C4-2B (cell line): ENCODE data around the gene CNPY3.

Source experiments
- H3K27ac ChIP-seq: fragments of 450-650 bp; 2 replicates; pipeline ENCODE4 v1.5.1; 2017
- CTCF ChIP-seq: fragments of 450-650 bp; conservative IDR thresholded peaks from 2 replicates; pipeline ENCODE4 v1.5.1; 2017; ENCODE audit warnings: mild to moderate bottlenecking
- ZFX ChIP-seq: fragments of 450-650 bp; IDR thresholded peaks from 2 replicates; pipeline ENCODE4 v1.6.1; 2017

The CNPY3 gene

GRCh38 chr6:42967228-42967627 is 37.9 kb downstream of the CNPY3 start:
- no peak overlapping the region for H3K27ac ChIP-seq
- TF ChIP-seq CTCF (no peak), ZFX (no peak)

- TF ChIP-seq ZFX = no peak
- no peak for TF ChIP-seq CTCF
- H3K27ac ChIP-seq = no peak overlapping the region
Measured at GRCh38 chr6:42968126-42968701, 38.9 kb downstream of the CNPY3 start.

- no peak overlapping the region for H3K27ac ChIP-seq
- TF ChIP-seq CTCF (no peak), ZFX (no peak)
Measured at GRCh38 chr6:42968783-42969182, 39.5 kb downstream of the CNPY3 start.

- TF ChIP-seq CTCF (no peak), ZFX (no peak)
- H3K27ac ChIP-seq = no peak overlapping the region
Measured at GRCh38 chr6:42969431-42969830, 40.2 kb downstream of the CNPY3 start.

GRCh38 chr6:42969934-42970333 is 40.7 kb downstream of the CNPY3 start:
- no peak for TF ChIP-seq ZFX
- TF ChIP-seq CTCF = no peak
- no peak overlapping the region for H3K27ac ChIP-seq

GRCh38 chr6:42970871-42971612 is 41.8 kb downstream of the CNPY3 start:
- TF ChIP-seq CTCF (no peak), ZFX (no peak)
- H3K27ac ChIP-seq = no peak overlapping the region

- H3K27ac ChIP-seq = no peak overlapping the region
- no peak for TF ChIP-seq ZFX
- TF ChIP-seq CTCF = no peak
Measured at GRCh38 chr6:42971746-42972327, 42.6 kb downstream of the CNPY3 start.
